Astrocyte (in vitro differentiated cells and primary cell): Measurements from ENCODE around the gene PEX5L.

Experiments used
- CTCF ChIP-seq: IDR thresholded peaks from 2 replicates; pipeline ENCODE4 v1.5.1; 2011; ENCODE audit warnings: low read depth, mild to moderate bottlenecking, inconsistent platforms, low read length, moderate library complexity; ENCODE audit not compliant: insufficient read depth
- EZH2 ChIP-seq: IDR thresholded peaks from 2 replicates; pipeline ENCODE4 v1.6.1; 2012; ENCODE audit warnings: mild to moderate bottlenecking, low read length, inconsistent platforms; ENCODE audit not compliant: insufficient read depth

- TF ChIP-seq CTCF (no peak), EZH2 (no peak)
These were observed 55.1 kb downstream of the PEX5L start for GRCh38 chr3:179981646-179982045.
